K562 treated with DMSO at 1 percent for 24 hours (cell line): ENCODE measurements around the gene TMIGD3. TPM values are rescaled to one million over a fixed set of nuclear protein-coding genes. Genes with fewer than 3 reads are reported as not detected.

Experiments used
- total RNA-seq: library from RNA; unstranded; fragments of 300-600 nt; gene quantifications from 2 replicates; pipeline ENCODE4 v1.2.3, GENCODE V29; 2022; ENCODE audit warnings: low read depth; ENCODE audit not compliant: insufficient read depth

TMIGD3 gene
- not detected in 2 replicates for total RNA-seq

DNA sequence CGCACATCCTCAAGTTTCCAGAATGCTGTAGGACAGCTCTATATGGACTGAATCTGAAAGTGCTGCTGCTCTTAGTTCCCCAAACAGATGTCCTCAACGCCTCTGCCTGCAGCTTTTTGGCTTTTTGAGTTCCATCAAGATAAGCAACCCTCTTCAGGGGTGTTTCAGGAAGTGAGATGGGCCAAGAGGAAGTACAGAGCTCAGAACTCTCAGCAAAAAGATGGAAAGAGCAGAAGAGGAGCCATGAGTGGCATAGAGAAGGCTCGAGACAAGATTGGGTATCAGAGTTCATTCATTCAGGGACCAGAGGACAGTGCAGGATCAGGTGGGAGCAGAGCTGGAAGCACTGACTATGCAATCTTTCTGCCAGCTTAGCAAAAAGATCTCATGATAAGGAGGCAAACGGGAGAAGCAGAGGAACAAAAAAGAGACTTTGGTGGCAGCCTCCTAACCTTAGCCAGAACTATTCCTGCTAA, at the start of gene TMIGD3, which contains the start of gene ADORA3:
Gene TMIGD3, minus strand, starts transcription at position 49 of the 476 bp plus-strand sequence. CDS start 279 bp downstream, outside the sequence.
Gene ADORA3, minus strand, starts transcription at position 49 of the 476 bp plus-strand sequence. CDS start 279 bp downstream, outside the sequence.

DNA sequence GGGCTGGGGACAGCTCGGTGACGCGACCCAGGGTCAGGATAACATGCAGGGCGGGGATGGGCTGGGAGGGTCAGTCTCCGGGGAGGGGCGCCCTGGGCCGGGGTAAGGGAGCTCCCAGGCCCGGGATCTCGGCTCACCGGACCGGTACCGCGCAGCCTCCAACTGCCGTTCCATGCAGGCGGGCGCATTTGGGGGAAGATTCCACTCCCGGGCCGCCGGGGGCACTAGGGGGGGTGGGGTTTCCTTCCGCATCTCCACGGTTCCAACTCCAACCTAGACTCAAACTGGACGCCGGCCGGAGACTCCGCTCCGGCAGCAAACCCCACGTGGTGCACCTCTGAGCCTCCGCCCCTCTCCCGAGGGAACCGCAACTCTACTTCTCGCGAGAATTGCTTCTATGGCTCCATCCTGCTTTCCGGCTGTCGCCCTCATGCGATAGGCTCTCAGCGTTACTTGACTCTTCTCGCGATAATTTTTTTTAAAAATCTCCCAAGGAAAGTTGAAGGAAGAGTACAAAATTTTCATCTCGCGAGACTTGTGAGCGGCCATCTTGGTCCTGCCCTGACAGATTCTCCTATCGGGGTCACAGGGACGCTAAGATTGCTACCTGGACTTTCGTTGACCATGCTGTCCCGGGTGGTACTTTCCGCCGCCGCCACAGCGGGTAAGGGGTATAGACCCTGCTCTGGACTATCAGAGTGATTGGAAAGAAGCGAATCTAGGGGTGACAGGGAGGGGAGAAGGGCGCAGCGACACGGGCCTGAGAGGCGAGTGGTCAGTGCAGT, 54.3 kb downstream of the TMIGD3 start, which contains the start of the genes ATP5PB and WDR77:
Gene ATP5PB, plus strand, starts transcription at position 547 of the 785 bp plus-strand sequence. Its CDS starts 78 bp downstream, at position 625.
Gene WDR77, minus strand, starts transcription at position 339 of the 785 bp plus-strand sequence. Its CDS starts 87 bp downstream, at position 252.

Other genes starting within 250 kb of the TMIGD3 start
- not detected in 2 replicates for gene CHIA, start 212.8 kb downstream of the TMIGD3 start, total RNA-seq
- 0.49 and 1.3 TPM in 2 replicates for gene OVGP1, start 75.9 kb downstream of the TMIGD3 start, total RNA-seq
- 26.8 and 27.1 TPM in 2 replicates for gene WDR77, start 54.4 kb downstream of the TMIGD3 start, total RNA-seq
- gene ATP5PB, start 54.2 kb downstream of the TMIGD3 start, total RNA-seq: 156 and 164 TPM in 2 replicates
- gene C1orf162, start 29.6 kb downstream of the TMIGD3 start, total RNA-seq: 1.4 and 1.9 TPM in 2 replicates
- gene ADORA3, start within 50 bp of the TMIGD3 start, total RNA-seq: 0.82 TPM in 1 of 2 replicates, not detected in the other
- gene RAP1A, start 116.2 kb upstream of the TMIGD3 start, total RNA-seq: 41.1 and 49.1 TPM in 2 replicates
- 1.3 TPM in 1 of 2 replicates, not detected in the other for gene INKA2, start 235.8 kb upstream of the TMIGD3 start, total RNA-seq